HCT116 (cell line): Measurements from ENCODE around the gene PLCD1.

ENCODE experiments used
- EGR1 ChIP-seq: IDR thresholded peaks from 2 replicates; pipeline ENCODE4 v1.6.1; 2012; ENCODE audit warnings: low read depth
- EZH2 ChIP-seq: fragments of 200-600 bp; sonication (generic); IDR thresholded peaks from 2 replicates; pipeline ENCODE4 v1.6.1; 2017; ENCODE audit warnings: antibody characterized with exemption, mixed run types
- POLR2A ChIP-seq: IDR thresholded peaks from 2 replicates; pipeline ENCODE4 v1.7.0; 2011; ENCODE audit warnings: borderline replicate concordance; ENCODE audit not compliant: insufficient read depth, insufficient read length; ENCODE audit errors: extremely low read depth
- POLR2AphosphoS5 ChIP-seq: IDR thresholded peaks from 2 replicates; pipeline ENCODE4 v1.6.1; 2011; ENCODE audit warnings: mild to moderate bottlenecking, low read depth, low read length, moderate library complexity
- SIN3A ChIP-seq: IDR thresholded peaks from 2 replicates; pipeline ENCODE4 v1.6.1; 2012; ENCODE audit warnings: low read depth
- SP1 ChIP-seq: IDR thresholded peaks from 2 replicates; pipeline ENCODE4 v1.6.1; 2012; ENCODE audit warnings: low read depth
- SRF ChIP-seq: IDR thresholded peaks from 2 replicates; pipeline ENCODE4 v1.6.1; 2012; ENCODE audit warnings: low read depth
- YY1 ChIP-seq: IDR thresholded peaks from 2 replicates; pipeline ENCODE4 v1.6.1; 2011; ENCODE audit warnings: low read length, low read depth, moderate library complexity, mild to moderate bottlenecking; ENCODE audit not compliant: insufficient replicate concordance; ENCODE audit errors: extremely low read depth
- ZFX ChIP-seq: fragments of 450-650 bp; IDR thresholded peaks from 2 replicates; pipeline ENCODE4 v1.6.1; 2017
- TF ChIP-seq, protein P1 (sequence below), 3 experiments: fragments of 200-600 bp in 1 of 3; sonication (generic) in 1 of 3; IDR thresholded peaks in 2 of 3; conservative IDR thresholded peaks in 1 of 3; 2 replicates each; pipeline ENCODE4 v1.5.1; 2012 to 2017; ENCODE audit warnings: low read depth in 2 of 3, low read length in 2 of 3, antibody characterized with exemption in 1 of 3, borderline replicate concordance in 1 of 3, control low read depth in 1 of 3, mild to moderate bottlenecking in 1 of 3, mixed read lengths in 1 of 3, mixed run types in 1 of 3, moderate library complexity in 1 of 3; ENCODE audit not compliant: insufficient read depth in 1 of 3
- TF ChIP-seq, protein P2 (sequence below): IDR thresholded peaks from 2 replicates; pipeline ENCODE4 v1.6.1; 2012
- TF ChIP-seq, protein P3 (sequence below): IDR thresholded peaks from 2 replicates; pipeline ENCODE4 v1.6.1; 2011; ENCODE audit warnings: mild to moderate bottlenecking, low read length, moderate library complexity; ENCODE audit not compliant: insufficient replicate concordance; ENCODE audit errors: extremely low read depth

DNA sequence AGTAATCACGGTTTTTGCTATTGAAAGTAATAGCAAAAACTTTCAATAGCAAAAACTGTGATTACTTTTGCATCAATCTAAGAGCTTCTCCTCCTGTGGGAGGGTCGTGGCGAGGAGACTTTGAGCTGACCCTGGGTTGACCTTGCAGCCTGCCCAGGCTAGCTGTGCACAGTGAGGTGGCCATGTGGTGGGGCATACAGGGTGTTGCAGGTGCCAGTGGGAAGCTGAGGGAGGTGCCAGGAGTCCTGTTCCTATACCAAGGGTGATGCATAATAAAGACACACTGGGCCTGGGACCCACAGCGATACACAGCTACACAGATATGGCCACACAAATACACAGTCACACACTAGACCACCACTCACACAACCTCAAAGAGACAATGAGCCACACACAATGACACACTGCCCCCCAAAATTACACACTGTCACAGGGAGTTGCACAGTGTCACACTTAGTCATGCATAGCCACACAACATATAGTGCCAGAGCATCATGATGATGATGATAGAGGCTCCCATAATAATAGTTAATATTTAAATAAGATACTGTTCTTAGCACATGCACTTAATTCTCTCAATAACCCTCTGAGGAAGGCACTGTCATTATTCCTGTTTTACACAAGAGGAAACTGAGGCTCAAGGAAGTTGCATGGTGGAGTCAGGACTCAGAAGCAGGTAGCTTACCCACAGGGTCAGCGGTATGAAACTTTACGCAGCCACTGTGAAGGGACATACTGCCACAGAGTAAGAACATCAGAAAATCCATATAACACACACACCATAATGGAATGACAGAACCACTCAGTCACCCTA is 6.3 kb downstream of the PLCD1 start:
- TF ChIP-seq, protein P1, sequence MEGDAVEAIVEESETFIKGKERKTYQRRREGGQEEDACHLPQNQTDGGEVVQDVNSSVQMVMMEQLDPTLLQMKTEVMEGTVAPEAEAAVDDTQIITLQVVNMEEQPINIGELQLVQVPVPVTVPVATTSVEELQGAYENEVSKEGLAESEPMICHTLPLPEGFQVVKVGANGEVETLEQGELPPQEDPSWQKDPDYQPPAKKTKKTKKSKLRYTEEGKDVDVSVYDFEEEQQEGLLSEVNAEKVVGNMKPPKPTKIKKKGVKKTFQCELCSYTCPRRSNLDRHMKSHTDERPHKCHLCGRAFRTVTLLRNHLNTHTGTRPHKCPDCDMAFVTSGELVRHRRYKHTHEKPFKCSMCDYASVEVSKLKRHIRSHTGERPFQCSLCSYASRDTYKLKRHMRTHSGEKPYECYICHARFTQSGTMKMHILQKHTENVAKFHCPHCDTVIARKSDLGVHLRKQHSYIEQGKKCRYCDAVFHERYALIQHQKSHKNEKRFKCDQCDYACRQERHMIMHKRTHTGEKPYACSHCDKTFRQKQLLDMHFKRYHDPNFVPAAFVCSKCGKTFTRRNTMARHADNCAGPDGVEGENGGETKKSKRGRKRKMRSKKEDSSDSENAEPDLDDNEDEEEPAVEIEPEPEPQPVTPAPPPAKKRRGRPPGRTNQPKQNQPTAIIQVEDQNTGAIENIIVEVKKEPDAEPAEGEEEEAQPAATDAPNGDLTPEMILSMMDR (IDR thresholded peaks at IDR 0.05 in 2 of 3, conservative IDR thresholded peaks at IDR 0.05 in 1 of 3; ENCODE audit: borderline replicate concordance in 1 of 3, insufficient read depth in 1 of 3, low read depth in 2 of 3, low read length in 2 of 3), result no peak
- TF ChIP-seq, protein P2, sequence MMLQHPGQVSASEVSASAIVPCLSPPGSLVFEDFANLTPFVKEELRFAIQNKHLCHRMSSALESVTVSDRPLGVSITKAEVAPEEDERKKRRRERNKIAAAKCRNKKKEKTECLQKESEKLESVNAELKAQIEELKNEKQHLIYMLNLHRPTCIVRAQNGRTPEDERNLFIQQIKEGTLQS, result no peak
- TF ChIP-seq POLR2A, result no peak
- TF ChIP-seq SRF, result no peak
- TF ChIP-seq ZFX, result no peak
- TF ChIP-seq, protein P3, sequence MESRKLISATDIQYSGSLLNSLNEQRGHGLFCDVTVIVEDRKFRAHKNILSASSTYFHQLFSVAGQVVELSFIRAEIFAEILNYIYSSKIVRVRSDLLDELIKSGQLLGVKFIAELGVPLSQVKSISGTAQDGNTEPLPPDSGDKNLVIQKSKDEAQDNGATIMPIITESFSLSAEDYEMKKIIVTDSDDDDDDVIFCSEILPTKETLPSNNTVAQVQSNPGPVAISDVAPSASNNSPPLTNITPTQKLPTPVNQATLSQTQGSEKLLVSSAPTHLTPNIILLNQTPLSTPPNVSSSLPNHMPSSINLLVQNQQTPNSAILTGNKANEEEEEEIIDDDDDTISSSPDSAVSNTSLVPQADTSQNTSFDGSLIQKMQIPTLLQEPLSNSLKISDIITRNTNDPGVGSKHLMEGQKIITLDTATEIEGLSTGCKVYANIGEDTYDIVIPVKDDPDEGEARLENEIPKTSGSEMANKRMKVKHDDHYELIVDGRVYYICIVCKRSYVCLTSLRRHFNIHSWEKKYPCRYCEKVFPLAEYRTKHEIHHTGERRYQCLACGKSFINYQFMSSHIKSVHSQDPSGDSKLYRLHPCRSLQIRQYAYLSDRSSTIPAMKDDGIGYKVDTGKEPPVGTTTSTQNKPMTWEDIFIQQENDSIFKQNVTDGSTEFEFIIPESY, result no peak
- no peak for TF ChIP-seq POLR2AphosphoS5
- TF ChIP-seq EZH2, result no peak
- no peak for TF ChIP-seq EGR1
- TF ChIP-seq YY1, result no peak
- no peak for TF ChIP-seq SIN3A
- no peak for TF ChIP-seq SP1
